Measurements from ENCODE around the gene MINDY1. TPM values are rescaled to one million over a fixed set of nuclear protein-coding genes. Genes with fewer than 3 reads are reported as not detected.

The MINDY1 gene
- total RNA-seq, 2 experiments from 2014 or later: 10.4 TPM

- Mint-ChIP-seq H3K27me3 (no peaks in the 10 kb centered on the region), H3K4me3 (peak overlapping the region; percentile 83), H3K27ac (peak overlapping the region; percentile 82), H3K4me1 (ENCODE audit: low read depth) (peaks cover 51% of the 10 kb centered on the region), H3K36me3 (ENCODE audit: low read depth) (peaks cover 28% of the 10 kb centered on the region), H3K9me3 (no peaks in the 10 kb centered on the region)
- intact Hi-C loops (cut with micrococcal nuclease): no loop called here
- ChIA-PET POLR2A (interaction anchor here (0.6 to 4.0 kb wide), 9 partner anchors 10 to 233 kb away, joined by 3 to 22 read pairs (median 4); partner anchors contain the start of genes CDC42SE1, MLLT11, TNFAIP8L2 and ZNF687), CTCF (interaction anchor here (0.8 to 6.5 kb wide), 15 partner anchors 9 to 111 kb away, joined by 3 to 56 read pairs (median 4); partner anchors contain the start of genes BNIPL, CDC42SE1, MLLT11 and TNFAIP8L2)
- peak; percentile 85 for ATAC-seq
- TF ChIP-seq, protein P1, sequence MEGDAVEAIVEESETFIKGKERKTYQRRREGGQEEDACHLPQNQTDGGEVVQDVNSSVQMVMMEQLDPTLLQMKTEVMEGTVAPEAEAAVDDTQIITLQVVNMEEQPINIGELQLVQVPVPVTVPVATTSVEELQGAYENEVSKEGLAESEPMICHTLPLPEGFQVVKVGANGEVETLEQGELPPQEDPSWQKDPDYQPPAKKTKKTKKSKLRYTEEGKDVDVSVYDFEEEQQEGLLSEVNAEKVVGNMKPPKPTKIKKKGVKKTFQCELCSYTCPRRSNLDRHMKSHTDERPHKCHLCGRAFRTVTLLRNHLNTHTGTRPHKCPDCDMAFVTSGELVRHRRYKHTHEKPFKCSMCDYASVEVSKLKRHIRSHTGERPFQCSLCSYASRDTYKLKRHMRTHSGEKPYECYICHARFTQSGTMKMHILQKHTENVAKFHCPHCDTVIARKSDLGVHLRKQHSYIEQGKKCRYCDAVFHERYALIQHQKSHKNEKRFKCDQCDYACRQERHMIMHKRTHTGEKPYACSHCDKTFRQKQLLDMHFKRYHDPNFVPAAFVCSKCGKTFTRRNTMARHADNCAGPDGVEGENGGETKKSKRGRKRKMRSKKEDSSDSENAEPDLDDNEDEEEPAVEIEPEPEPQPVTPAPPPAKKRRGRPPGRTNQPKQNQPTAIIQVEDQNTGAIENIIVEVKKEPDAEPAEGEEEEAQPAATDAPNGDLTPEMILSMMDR (IDR thresholded peaks at IDR 0.05): peak; percentile 64
- DNase-seq: peak; percentile 78
Observed at GRCh38 chr1:151047925-151048644, 41.4 kb upstream of the MINDY1 start.

DNA sequence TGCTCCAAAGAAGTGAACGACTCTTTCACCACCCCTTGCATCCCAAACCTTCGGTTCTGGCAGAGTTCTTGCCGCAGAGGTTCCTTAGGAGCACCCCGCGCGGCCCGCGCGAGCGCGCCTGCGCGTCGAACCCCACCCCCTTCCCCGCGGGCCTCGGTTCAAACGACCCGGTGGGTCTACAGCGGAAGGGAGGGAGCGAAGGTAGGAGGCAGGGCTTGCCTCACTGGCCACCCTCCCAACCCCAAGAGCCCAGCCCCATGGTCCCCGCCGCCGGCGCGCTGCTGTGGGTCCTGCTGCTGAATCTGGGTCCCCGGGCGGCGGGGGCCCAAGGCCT is 40.9 kb upstream of the MINDY1 start, which contains the start of gene C1orf56:
Gene C1orf56, plus strand, starts transcription at position 161 of the 334 bp plus-strand sequence. Its CDS starts 97 bp downstream, at position 258.
- TF ChIP-seq, protein P1 (IDR thresholded peaks at IDR 0.05): no peak
- peak within 1 kb of the TSS; percentile 82 for H3K27ac Mint-ChIP-seq
- peaks cover 24% of the 10 kb centered on the region for H3K36me3 Mint-ChIP-seq (ENCODE audit: low read depth)
- ChIA-PET POLR2A (interaction anchor here (1.2 to 4.0 kb wide), 6 partner anchors 9 to 109 kb away, joined by 4 to 22 read pairs (median 6); partner anchors contain the start of genes CDC42SE1, MLLT11 and TNFAIP8L2), CTCF (interaction anchor here (0.8 to 6.5 kb wide), 13 partner anchors 10 to 109 kb away, joined by 3 to 56 read pairs (median 4); partner anchors contain the start of genes BNIPL, CDC42SE1, MLLT11 and TNFAIP8L2)
- peak; percentile 62 for DNase-seq
- intact Hi-C loops (cut with micrococcal nuclease): no loop called here
- peak; percentile 74 for ATAC-seq
- peak within 1 kb of the TSS; percentile 83 for H3K4me3 Mint-ChIP-seq
- H3K9me3 Mint-ChIP-seq: no peaks in the 10 kb centered on the region
- H3K27me3 Mint-ChIP-seq: no peaks in the 10 kb centered on the region
- peaks cover 52% of the 10 kb centered on the region for H3K4me1 Mint-ChIP-seq (ENCODE audit: low read depth)

- TF ChIP-seq, protein P1 (IDR thresholded peaks at IDR 0.05): no peak
- ChIA-PET CTCF (interaction anchor here (0.6 to 6.5 kb wide), 5 partner anchors 8 to 63 kb away, joined by 3 to 56 read pairs (median 3); partner anchors contain the start of gene MINDY1), POLR2A (interaction anchor here (0.6 to 1.4 kb wide), 8 partner anchors 10 to 194 kb away, joined by 3 to 4 read pairs (median 3); partner anchors contain the start of gene CDC42SE1)
- H3K9me3 Mint-ChIP-seq: no peaks in the 10 kb centered on the region
- intact Hi-C loops (cut with micrococcal nuclease): no loop called here
- DNase-seq (peak; percentile 56), ATAC-seq (no peak)
- H3K4me3 Mint-ChIP-seq: no peak overlapping the region
- H3K27ac Mint-ChIP-seq: no peak overlapping the region
- H3K36me3 Mint-ChIP-seq (ENCODE audit: low read depth): no peaks in the 10 kb centered on the region
- H3K27me3 Mint-ChIP-seq: no peaks in the 10 kb centered on the region
- H3K4me1 Mint-ChIP-seq (ENCODE audit: low read depth): peaks cover 24% of the 10 kb centered on the region
Observed at GRCh38 chr1:151043163-151043562, 36.5 kb upstream of the MINDY1 start.

- H3K27ac Mint-ChIP-seq: no peak overlapping the region
- TF ChIP-seq, protein P1 (IDR thresholded peaks at IDR 0.05): no peak
- ChIA-PET POLR2A (interaction anchor here (0.6 kb wide), 1 partner anchor 14 kb away, joined by 4 read pairs; no protein-coding TSS in a partner anchor), CTCF (interaction anchor here (2.3 kb wide), 1 partner anchor 15 kb away, joined by 7 read pairs; no protein-coding TSS in a partner anchor)
- no peak overlapping the region for H3K4me3 Mint-ChIP-seq
- H3K27me3 Mint-ChIP-seq: no peaks in the 10 kb centered on the region
- intact Hi-C loops (cut with micrococcal nuclease): no loop called here
- no peaks in the 10 kb centered on the region for H3K9me3 Mint-ChIP-seq
- no peaks in the 10 kb centered on the region for H3K36me3 Mint-ChIP-seq (ENCODE audit: low read depth)
- H3K4me1 Mint-ChIP-seq (ENCODE audit: low read depth): peaks cover 6% of the 10 kb centered on the region
- ATAC-seq: no peak
- DNase-seq: no peak
Observed at GRCh38 chr1:151039521-151039920, 32.8 kb upstream of the MINDY1 start.

Measured in activated CD8-positive, alpha-beta T cell treated with anti-CD3 and anti-CD28 coated beads for 36 hours (primary cell).